ENCODE results near the gene ANKRD65. TPM values are rescaled to one million over a fixed set of nuclear protein-coding genes. Genes with fewer than 3 reads are reported as not detected.

Gene ANKRD65
- total RNA-seq, 1 experiment from 2014 or later, result not detected

DNA sequence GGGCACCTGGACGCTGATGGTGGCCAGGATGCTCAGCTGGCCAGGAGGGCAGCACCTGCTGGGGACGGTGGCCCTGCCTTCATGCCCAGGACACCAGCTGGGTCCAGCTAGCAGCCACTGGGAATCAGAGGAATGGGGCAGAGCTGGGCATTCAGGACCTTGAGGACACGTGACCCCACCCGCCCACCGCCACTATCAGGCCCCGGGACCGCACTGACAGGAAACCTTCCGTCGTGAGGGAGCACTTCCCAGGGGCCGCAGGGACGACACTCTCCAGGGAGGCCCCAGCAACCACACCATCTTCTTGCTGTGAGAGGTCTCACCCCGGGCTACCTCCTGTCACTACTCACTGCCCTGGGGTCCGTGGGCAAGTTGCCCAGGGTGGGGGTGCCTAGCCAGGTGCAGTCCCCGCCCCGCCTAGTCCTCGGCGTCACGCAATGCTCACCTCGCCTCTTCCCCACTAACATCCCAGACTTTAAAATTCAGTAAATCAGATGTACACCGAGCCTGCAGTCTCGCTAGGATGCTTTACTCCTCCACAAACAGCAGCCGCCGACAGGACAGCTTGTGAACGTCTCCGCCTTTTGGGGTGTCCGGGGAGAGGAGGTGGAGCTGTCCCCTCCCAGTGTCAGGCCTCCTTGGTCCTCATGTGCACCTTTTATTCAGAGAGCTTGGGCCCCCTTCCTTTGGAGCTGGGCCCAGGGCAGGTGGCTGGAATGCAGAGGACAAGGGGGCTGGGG is 19.4 kb upstream of the ANKRD65 start:
- Histone ChIP-seq H3K27ac (ENCODE audit: low read depth, low read length) (peak overlapping the region; percentile 52; the same call in 1 of the 2 replicates), H3K9me3 (ENCODE audit: control insufficient read depth in 1 of 2, insufficient read depth in 1 of 2, low read depth in 1 of 2, low read length in 2 of 2) (no peaks in the 10 kb centered on the region), H2AFZ (ENCODE audit: low read depth, low read length, poor library complexity, severe bottlenecking) (no peak overlapping the region), H3K4me2 (ENCODE audit: low read length) (peak overlapping the region; percentile 62), H3K4me3 (replicated peaks in 1 of 2; ENCODE audit: low read depth in 1 of 2, low read length in 2 of 2) (0 out of 4 replicates have a peak overlapping the region, but pooled peaks of 1 of the 2 experiments have one; percentile 13), H3K9ac (ENCODE audit: low read length) (peak overlapping the region; percentile 47; the same call in 1 of the 2 replicates), H3K79me2 (ENCODE audit: insufficient read depth, low read length) (peaks cover 24% of the 10 kb centered on the region; the same call in 1 of the 2 replicates), H3K4me1 (ENCODE audit: control insufficient read depth in 1 of 2, insufficient read depth in 2 of 2, low read length in 2 of 2) (peaks cover 14 to 28% of the 10 kb centered on the region in 2 experiments), H4K20me1 (ENCODE audit: insufficient read depth) (no peaks in the 10 kb centered on the region), H3K27me3 (ENCODE audit: insufficient read depth, low read length) (no peaks in the 10 kb centered on the region), H3K36me3 (ENCODE audit: control insufficient read depth in 1 of 2, insufficient read depth in 2 of 2, low read length in 2 of 2) (no peaks in the 10 kb centered on the region), H3K9me2 (ENCODE audit: insufficient read depth) (no peaks in the 10 kb centered on the region)
- TF ChIP-seq ZFX (IDR thresholded peaks at IDR 0.05), result no peak
- TF ChIP-seq, protein P1, sequence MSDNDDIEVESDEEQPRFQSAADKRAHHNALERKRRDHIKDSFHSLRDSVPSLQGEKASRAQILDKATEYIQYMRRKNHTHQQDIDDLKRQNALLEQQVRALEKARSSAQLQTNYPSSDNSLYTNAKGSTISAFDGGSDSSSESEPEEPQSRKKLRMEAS (IDR thresholded peaks at IDR 0.05), result no peak
- TF ChIP-seq RAD21 (IDR thresholded peaks at IDR 0.05; ENCODE audit: low read depth), result no peak
- TF ChIP-seq EGR1 (IDR thresholded peaks at IDR 0.05; ENCODE audit: low read depth), result no peak
- no peak for TF ChIP-seq SRF (IDR thresholded peaks at IDR 0.05; ENCODE audit: low read depth)
- TF ChIP-seq CTCF (IDR thresholded peaks at IDR 0.05 in 2 of 3, conservative IDR thresholded peaks at IDR 0.05 in 1 of 3; ENCODE audit: borderline replicate concordance in 1 of 3, insufficient read depth in 1 of 3, low read depth in 2 of 3, low read length in 2 of 3), result no peak
- no peak for TF ChIP-seq TCF7L2 (IDR thresholded peaks at IDR 0.05; ENCODE audit: borderline replicate concordance, extremely low read depth, insufficient read depth, insufficient read length)
- TF ChIP-seq EZH2 (IDR thresholded peaks at IDR 0.05), result no peak
- TF ChIP-seq FOSL1 (IDR thresholded peaks at IDR 0.05; ENCODE audit: low read depth), result no peak
- TF ChIP-seq YY1 (IDR thresholded peaks at IDR 0.05; ENCODE audit: extremely low read depth, insufficient replicate concordance, low read depth, low read length), result no peak
- no peak for TF ChIP-seq ZBTB33 (IDR thresholded peaks at IDR 0.05; ENCODE audit: extremely low read depth, insufficient replicate concordance, low read length)
- POLR2A ChIA-PET, result interaction anchor here (0.6 kb wide), 1 partner anchor 371 kb away, joined by 7 read pairs; no protein-coding TSS in a partner anchor
- no TSS peak for BruUV-seq (replicated peaks)
- ATAC-seq (no peak), DNase-seq (ENCODE audit: low read depth, low spot score) (no peak)
- RAD21 ChIA-PET (ENCODE audit: low non-redundant PET in 1 of 2, low total read pairs in 2 of 2, uncharacterized antibody in 2 of 2, unreplicated experiment in 2 of 2), result no interaction called here
- intact Hi-C loops (cut with micrococcal nuclease), result loop anchor here (2.0 kb wide), 1 partner anchor 38 kb away; no protein-coding TSS in a partner anchor
- CTCF ChIA-PET, result interaction anchor here (0.8 to 2.9 kb wide), 5 partner anchors 11 to 65 kb away, joined by 3 to 10 read pairs (median 4); partner anchors contain the start of gene CCNL2
